ENCODE measurements around the gene EXOSC1. TPM values are rescaled to one million over a fixed set of nuclear protein-coding genes. Genes with fewer than 3 reads are reported as not detected.

EXOSC1 gene
- total RNA-seq, 1 experiment from 2014 or later = 27.0 TPM

DNA sequence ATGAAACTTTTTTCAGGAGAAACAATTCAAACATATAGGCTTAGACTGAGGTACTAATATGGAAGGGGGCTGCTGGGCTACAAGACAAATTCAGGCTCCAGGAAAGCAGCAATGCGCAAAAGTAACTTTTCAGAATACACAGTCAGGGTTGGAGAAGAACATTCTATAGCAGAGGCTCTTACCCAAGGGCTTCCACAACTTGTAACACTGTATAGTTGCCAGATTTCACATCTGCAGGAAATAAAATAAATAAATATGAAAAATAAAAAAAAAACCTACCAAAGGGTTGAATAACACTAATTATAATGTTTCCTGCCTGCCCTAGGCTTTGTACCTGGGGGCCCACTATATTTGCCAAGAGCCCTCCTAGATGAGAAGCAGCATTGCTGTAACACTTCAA lies 38.1 kb upstream of the EXOSC1 start:
- Histone ChIP-seq H2AFZ (no peak overlapping the region), H3K27me3 (ENCODE audit: insufficient read depth, low read depth) (no peaks in the 10 kb centered on the region), H3K9me3 (ENCODE audit: insufficient read depth, low read depth) (no peaks in the 10 kb centered on the region), H3K4me3 (no peak overlapping the region), H3K4me2 (no peak overlapping the region), H3K27ac (no peak overlapping the region), H3K79me2 (ENCODE audit: low read depth) (peaks cover 4% of the 10 kb centered on the region; the same call in 1 of the 2 replicates), H3K9me2 (ENCODE audit: insufficient read depth) (no peaks in the 10 kb centered on the region), H4K20me1 (ENCODE audit: insufficient read depth) (0 out of 2 replicates have a peak, but pooled peaks cover 6% of the 10 kb centered on the region), H3K36me3 (ENCODE audit: low read depth) (no peaks in the 10 kb centered on the region), H3K4me1 (replicated peaks; ENCODE audit: insufficient read depth) (0 out of 2 replicates have a peak, but pooled peaks cover 3% of the 10 kb centered on the region), H3F3A (ENCODE audit: insufficient read depth, low read depth) (no peaks in the 10 kb centered on the region; the same call in 1 of the 2 replicates)
- ChIA-PET CTCF (no interaction called here), POLR2A (ENCODE audit: unreplicated experiment) (no interaction called here)
- no peak for DNase-seq
- no TSS peak for BruUV-seq (replicated peaks)
- intact Hi-C loops (cut with micrococcal nuclease; ENCODE audit: unreplicated experiment) = no loop called here
- no peak for TF ChIP-seq CTCF (conservative IDR thresholded peaks at IDR 0.05)
- TF ChIP-seq EZH2 (IDR thresholded peaks at IDR 0.05; ENCODE audit: low read depth) = no peak

GRCh38 chr10:97483506-97483905 lies 37.7 kb upstream of the EXOSC1 start:
- no TSS peak for BruUV-seq (replicated peaks)
- Histone ChIP-seq H2AFZ (no peak overlapping the region), H3K36me3 (ENCODE audit: low read depth) (no peaks in the 10 kb centered on the region), H3K4me3 (no peak overlapping the region), H3K27me3 (ENCODE audit: insufficient read depth, low read depth) (no peaks in the 10 kb centered on the region), H3K4me2 (no peak overlapping the region), H3K27ac (no peak overlapping the region), H3K9me3 (ENCODE audit: insufficient read depth, low read depth) (no peaks in the 10 kb centered on the region), H3K4me1 (replicated peaks; ENCODE audit: insufficient read depth) (0 out of 2 replicates have a peak, but pooled peaks cover 3% of the 10 kb centered on the region), H3K79me2 (ENCODE audit: low read depth) (peaks cover 3% of the 10 kb centered on the region; the same call in 1 of the 2 replicates), H4K20me1 (ENCODE audit: insufficient read depth) (0 out of 2 replicates have a peak, but pooled peaks cover 6% of the 10 kb centered on the region), H3K9me2 (ENCODE audit: insufficient read depth) (no peaks in the 10 kb centered on the region), H3F3A (ENCODE audit: insufficient read depth, low read depth) (no peaks in the 10 kb centered on the region; the same call in 1 of the 2 replicates)
- TF ChIP-seq EZH2 (IDR thresholded peaks at IDR 0.05; ENCODE audit: low read depth) (no peak), CTCF (conservative IDR thresholded peaks at IDR 0.05) (no peak)
- intact Hi-C loops (cut with micrococcal nuclease; ENCODE audit: unreplicated experiment) = no loop called here
- POLR2A ChIA-PET (ENCODE audit: unreplicated experiment) = no interaction called here
- DNase-seq = no peak
- CTCF ChIA-PET = no interaction called here

GRCh38 chr10:97482381-97482780 lies 36.6 kb upstream of the EXOSC1 start:
- Histone ChIP-seq H3K79me2 (ENCODE audit: low read depth) (peaks cover 3% of the 10 kb centered on the region; the same call in 1 of the 2 replicates), H3K4me2 (no peak overlapping the region), H3K9me3 (ENCODE audit: insufficient read depth, low read depth) (no peaks in the 10 kb centered on the region), H3F3A (ENCODE audit: insufficient read depth, low read depth) (no peaks in the 10 kb centered on the region; the same call in 1 of the 2 replicates), H2AFZ (no peak overlapping the region), H3K27ac (no peak overlapping the region), H3K4me1 (replicated peaks; ENCODE audit: insufficient read depth) (0 out of 2 replicates have a peak, but pooled peaks cover 3% of the 10 kb centered on the region), H4K20me1 (ENCODE audit: insufficient read depth) (0 out of 2 replicates have a peak, but pooled peaks cover 6% of the 10 kb centered on the region), H3K9me2 (ENCODE audit: insufficient read depth) (no peaks in the 10 kb centered on the region), H3K4me3 (no peak overlapping the region), H3K36me3 (ENCODE audit: low read depth) (no peaks in the 10 kb centered on the region), H3K27me3 (ENCODE audit: insufficient read depth, low read depth) (no peaks in the 10 kb centered on the region)
- no TSS peak for BruUV-seq (replicated peaks)
- ChIA-PET CTCF (no interaction called here), POLR2A (ENCODE audit: unreplicated experiment) (no interaction called here)
- DNase-seq = no peak
- intact Hi-C loops (cut with micrococcal nuclease; ENCODE audit: unreplicated experiment) = no loop called here
- TF ChIP-seq CTCF (conservative IDR thresholded peaks at IDR 0.05) (no peak), EZH2 (IDR thresholded peaks at IDR 0.05; ENCODE audit: low read depth) (no peak)

Data from PC-9 (cell line).